Upper lobe of left lung (tissue), 6 donors: ENCODE measurements around the gene MSI2. TPM values are rescaled to one million over a fixed set of nuclear protein-coding genes. Genes with fewer than 3 reads are reported as not detected.

Experiments
- ATAC-seq, 2 donors: fragments of 200-7000 bp; cut with Tn5 transposase; one replicate each; pipeline ENCODE4 v1.9.1; 2022; ENCODE audit warnings: mild to moderate bottlenecking in 2 of 2, moderate library complexity in 2 of 2; ENCODE audit not compliant: low FRiP score in 2 of 2
- DNase-seq, 2 donors: peaks; one replicate each; pipeline ENCODE4 v3.0.0-alpha.2; 2019 to 2020
- H3K27ac ChIP-seq, 4 donors: fragments of 200-600 bp; sonication (generic); one replicate each; pipeline ENCODE4 v1.5.1; 2016 to 2019
- H3K27me3 ChIP-seq, 4 donors: fragments of 200-600 bp; sonication (generic); one replicate each; pipeline ENCODE4 v1.5.1; 2017 to 2019
- H3K36me3 ChIP-seq, 4 donors: fragments of 200-600 bp; sonication (generic); one replicate each; pipeline ENCODE4 v1.5.1; 2016 to 2019
- H3K4me1 ChIP-seq, 4 donors: fragments of 200-600 bp; sonication (generic); one replicate each; pipeline ENCODE4 v1.5.1; 2018 to 2019
- H3K4me3 ChIP-seq, 4 donors: fragments of 200-600 bp; sonication (generic); one replicate each; pipeline ENCODE4 v1.5.1; 2017 to 2019; ENCODE audit warnings: mild to moderate bottlenecking in 2 of 4, moderate library complexity in 1 of 4
- H3K9me3 ChIP-seq, 4 donors: fragments of 200-600 bp; sonication (generic); one replicate each; pipeline ENCODE4 v1.5.1; 2018 to 2019
- CTCF ChIP-seq, 6 experiments: fragments of 450-650 bp in 4 of 6; fragments of 200-600 bp in 2 of 6; sonication (generic) in 2 of 6; IDR thresholded peaks; one replicate each; pipeline ENCODE4 v1.5.1; 2016 to 2019; ENCODE audit warnings: antibody characterized with exemption in 6 of 6
- EP300 ChIP-seq, 4 donors: sonication (generic); formaldehyde crosslinking; IDR thresholded peaks; one replicate each; pipeline ENCODE4 v1.5.1; 2017; ENCODE audit warnings: antibody characterized with exemption in 4 of 4, control low read depth in 2 of 4
- POLR2A ChIP-seq, 4 donors: fragments of 450-650 bp; IDR thresholded peaks; one replicate each; pipeline ENCODE4 v1.5.1; 2016 to 2017; ENCODE audit warnings: antibody characterized with exemption in 4 of 4, mild to moderate bottlenecking in 2 of 4
- POLR2AphosphoS5 ChIP-seq, 2 donors: sonication (generic); formaldehyde crosslinking; IDR thresholded peaks; one replicate each; pipeline ENCODE4 v1.5.1; 2017; ENCODE audit warnings: antibody characterized with exemption in 2 of 2
- WGBS, 2 donors: methylation state at CpG; one replicate each; pipeline ENCODE4 v1.1.5; 2017 to 2018; 5-methylcytosine and 5-hydroxymethylcytosine counted together
- total RNA-seq, 6 donors: library from RNA; depleted of rRNA in 4 of 6; stranded (reverse); fragments of >200 nt in 4 of 6; gene quantifications; one replicate each; pipeline versions ENCODE4 v1.1.0 to v1.2.1, GENCODE V29; 2016 to 2021
- donor health status: DM: no; HTN: no; CAD: no; lungs with moderate emphysema.
- donor health status: DM: no; HTN: yes; CAD: no; lungs with severe emphysema.

The MSI2 gene
- total RNA-seq, 6 donors from 2014 or later = 20.1 to 44.0 (median 32.2) TPM

DNA sequence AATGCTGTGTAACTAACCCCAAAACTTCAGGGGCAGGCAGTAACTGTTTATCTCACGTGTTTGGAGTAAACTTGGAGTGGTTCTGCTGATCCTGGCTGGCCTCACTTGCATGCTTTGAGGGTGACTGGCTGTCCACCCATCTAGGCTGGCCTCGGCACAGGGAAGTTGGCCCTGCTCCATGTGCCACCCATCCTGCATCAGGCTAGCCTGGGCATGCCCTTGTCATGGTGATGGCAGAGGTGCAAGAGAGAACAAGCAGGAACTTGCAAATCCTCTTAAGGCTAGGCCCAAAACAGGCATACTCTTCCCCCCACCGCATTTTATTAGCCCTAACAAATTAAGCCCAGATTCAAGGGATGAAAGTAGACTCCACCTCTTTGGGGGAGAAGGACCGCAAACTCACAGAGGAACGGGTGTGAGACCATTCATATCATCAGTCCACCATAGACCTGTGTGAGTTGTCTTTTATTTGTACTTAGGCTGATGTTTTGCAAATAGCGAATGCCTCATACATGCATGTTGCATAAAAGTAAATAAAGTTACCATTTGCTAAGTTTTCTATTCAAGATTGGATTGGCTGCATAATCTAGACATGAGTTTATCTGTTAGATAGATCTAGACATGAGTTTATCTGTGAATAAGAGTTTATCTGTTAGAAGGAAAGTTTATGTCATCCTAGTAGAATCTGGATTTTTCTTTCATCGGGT, 267.8 kb downstream of the MSI2 start:
- DNase-seq (peak in 1 of 2 donors; percentile 59), ATAC-seq (peak in 1 of 2 donors; percentile 9)
- H3K27me3 ChIP-seq = no peaks in the 10 kb centered on the region
- no peak for TF ChIP-seq POLR2A (IDR thresholded peaks at IDR 0.05)
- no peak for TF ChIP-seq EP300 (IDR thresholded peaks at IDR 0.05)
- no peak for TF ChIP-seq CTCF (IDR thresholded peaks at IDR 0.05)
- no peak for TF ChIP-seq POLR2AphosphoS5 (IDR thresholded peaks at IDR 0.05)
- H3K27ac ChIP-seq = no peak overlapping the region
- H3K4me1 ChIP-seq = peaks cover 8 to 31% (median 12%) of the 10 kb centered on the region in 4 donors
- H3K4me3 ChIP-seq = no peak overlapping the region
- H3K9me3 ChIP-seq = no peaks in the 10 kb centered on the region
- H3K36me3 ChIP-seq = no peaks in the 10 kb centered on the region
- 77 to 80% methylated on average over 7 of the region's 7 CpGs for WGBS, 2 donors

- Histone ChIP-seq H3K4me3 (no peak overlapping the region), H3K4me1 (peaks cover 8 to 28% (median 12%) of the 10 kb centered on the region in 4 donors), H3K9me3 (no peaks in the 10 kb centered on the region), H3K36me3 (no peaks in the 10 kb centered on the region), H3K27ac (no peak overlapping the region), H3K27me3 (no peaks in the 10 kb centered on the region)
- ATAC-seq (no peak), DNase-seq (no peak)
- WGBS, 2 donors = 84 to 88% methylated on average over 3 to 4 of the region's 4 CpGs
- TF ChIP-seq EP300 (IDR thresholded peaks at IDR 0.05) = no peak
- TF ChIP-seq POLR2A (IDR thresholded peaks at IDR 0.05) = no peak
- no peak for TF ChIP-seq CTCF (IDR thresholded peaks at IDR 0.05)
- TF ChIP-seq POLR2AphosphoS5 (IDR thresholded peaks at IDR 0.05) = no peak
Observed at GRCh38 chr17:57524839-57525568, 268.7 kb downstream of the MSI2 start.

DNA sequence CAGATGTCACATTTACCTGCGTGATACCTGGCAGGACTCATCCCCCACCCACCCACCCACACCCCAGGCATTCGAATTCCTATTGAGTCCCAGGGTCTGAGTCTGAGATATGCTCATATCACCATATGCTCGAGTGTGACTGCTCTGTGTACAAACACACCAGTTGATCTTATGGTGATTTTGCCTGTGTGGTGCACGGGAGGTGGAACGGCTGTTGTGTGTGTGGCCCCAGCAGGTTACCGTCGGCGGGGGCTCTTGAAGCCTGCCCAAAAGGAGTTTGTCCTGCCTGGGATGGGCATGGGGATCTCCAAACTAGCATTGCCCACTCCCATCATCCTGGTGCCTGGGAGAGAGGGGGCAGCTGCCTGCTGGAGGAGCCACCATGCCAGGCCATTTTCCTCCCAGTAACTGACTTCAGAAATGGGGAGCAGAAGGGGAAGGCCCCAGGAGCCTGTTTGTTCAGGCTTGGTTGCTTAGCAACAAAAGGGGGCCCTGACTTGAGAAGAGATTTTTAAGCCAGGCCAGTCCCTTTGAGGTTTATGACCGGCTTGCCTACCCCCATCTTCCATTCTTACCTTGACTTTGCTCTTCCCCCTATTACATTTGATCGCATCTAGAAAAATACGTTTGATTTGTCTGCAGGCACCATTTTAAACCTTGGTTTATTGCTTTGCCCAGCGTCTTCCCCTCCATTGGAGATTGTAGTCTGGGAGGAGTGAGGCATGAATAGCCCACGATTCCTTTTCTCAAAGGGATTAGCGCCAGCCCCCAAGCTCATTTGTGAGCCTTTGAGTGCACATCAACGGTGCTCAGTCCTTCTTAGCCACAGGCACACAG, 271.1 kb downstream of the MSI2 start:
- Histone ChIP-seq H3K4me1 (peaks cover 10 to 22% (median 15%) of the 10 kb centered on the region in 4 donors), H3K4me3 (no peak overlapping the region), H3K27ac (peak overlapping the region in 2 of 4 donors; percentile 6 to 12), H3K36me3 (no peaks in the 10 kb centered on the region), H3K9me3 (no peaks in the 10 kb centered on the region), H3K27me3 (no peaks in the 10 kb centered on the region)
- no peak for TF ChIP-seq POLR2AphosphoS5 (IDR thresholded peaks at IDR 0.05)
- no peak for TF ChIP-seq POLR2A (IDR thresholded peaks at IDR 0.05)
- TF ChIP-seq EP300 (IDR thresholded peaks at IDR 0.05) = no peak
- TF ChIP-seq CTCF (IDR thresholded peaks at IDR 0.05) = no peak
- DNase-seq = no peak
- WGBS, 2 donors = 66 to 69% methylated on average over 13 to 14 of the region's 15 CpGs
- no peak for ATAC-seq

DNA sequence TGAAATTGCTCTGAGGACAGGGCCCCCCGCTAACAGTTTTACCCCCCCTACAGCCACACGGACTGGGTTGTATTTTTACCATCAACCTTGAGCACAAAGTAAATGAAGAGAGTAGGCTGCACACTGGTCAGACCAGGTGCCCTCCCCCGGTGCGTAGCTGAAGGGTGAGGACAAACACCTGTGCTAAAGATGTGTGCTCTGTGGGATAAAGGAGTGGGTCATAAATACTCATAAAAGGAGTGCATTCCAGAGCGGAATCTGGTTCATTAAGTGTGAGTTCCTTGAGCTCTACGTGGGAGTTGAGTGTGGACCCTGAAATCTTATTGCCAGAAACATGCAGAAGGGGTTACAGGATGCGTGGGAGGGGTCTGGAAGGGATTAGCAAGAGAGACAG, 271.7 kb downstream of the MSI2 start:
- no peak overlapping the region for H3K4me3 ChIP-seq
- ATAC-seq = peak in 1 of 2 donors; percentile 71
- H3K9me3 ChIP-seq = no peaks in the 10 kb centered on the region
- no peaks in the 10 kb centered on the region for H3K36me3 ChIP-seq
- peak in 1 of 2 donors; percentile 32 for DNase-seq
- TF ChIP-seq EP300 (IDR thresholded peaks at IDR 0.05) (no peak), POLR2AphosphoS5 (IDR thresholded peaks at IDR 0.05) (no peak), CTCF (IDR thresholded peaks at IDR 0.05) (no peak), POLR2A (IDR thresholded peaks at IDR 0.05) (no peak)
- H3K27ac ChIP-seq = no peak overlapping the region
- H3K4me1 ChIP-seq = peaks cover 10 to 22% (median 15%) of the 10 kb centered on the region in 4 donors
- no peaks in the 10 kb centered on the region for H3K27me3 ChIP-seq
- 70 to 73% methylated on average over 7 of the region's 7 CpGs for WGBS, 2 donors
